Immature natural killer cell (primary cell): ENCODE measurements around the gene LRMDA. TPM values are rescaled to one million over a fixed set of nuclear protein-coding genes. Genes with fewer than 3 reads are reported as not detected.
A peak's percentile ranks its signal among the peaks of the same experiment; 100 is the strongest.

ENCODE experiments used
- DNase-seq, 3 donors: peaks; one replicate each; pipeline ENCODE4 v3.0.0; 2022; ENCODE audit warnings: mixed read lengths in 1 of 3
- H3K27ac Mint-ChIP-seq, 6 donors: one replicate each; pipeline ENCODE4 v1.8.0; 2020; ENCODE audit warnings: mixed read lengths in 6 of 6, mild to moderate bottlenecking in 5 of 6, inconsistent platforms in 4 of 6, moderate library complexity in 3 of 6
- H3K27me3 Mint-ChIP-seq, 3 donors: one replicate each; pipeline ENCODE4 v1.8.0; 2020 to 2021; ENCODE audit warnings: low read depth in 3 of 3, mild to moderate bottlenecking in 3 of 3, mixed read lengths in 3 of 3, moderate library complexity in 3 of 3, inconsistent platforms in 1 of 3
- H3K36me3 Mint-ChIP-seq, 3 donors: one replicate each; pipeline ENCODE4 v1.8.0; 2020; ENCODE audit warnings: mixed read lengths in 3 of 3, inconsistent platforms in 2 of 3, mild to moderate bottlenecking in 2 of 3
- H3K4me1 Mint-ChIP-seq, 2 donors: one replicate each; pipeline ENCODE4 v1.8.0; 2020; ENCODE audit warnings: inconsistent platforms in 2 of 2, mild to moderate bottlenecking in 2 of 2, mixed read lengths in 2 of 2, moderate library complexity in 1 of 2
- H3K4me3 Mint-ChIP-seq, 5 donors: one replicate each; pipeline ENCODE4 v1.8.0; 2020; ENCODE audit warnings: mild to moderate bottlenecking in 5 of 5, mixed read lengths in 5 of 5, inconsistent platforms in 3 of 5, moderate library complexity in 3 of 5
- H3K9me3 Mint-ChIP-seq, 6 donors: one replicate each; pipeline ENCODE4 v1.8.0; 2020; ENCODE audit warnings: mild to moderate bottlenecking in 6 of 6, mixed read lengths in 6 of 6, inconsistent platforms in 4 of 6, moderate library complexity in 3 of 6
- polyA plus RNA-seq, 3 donors: library from polyadenylated mRNA; unstranded; fragments of 300-500 nt; fragmentation: Illumina TruSeq; gene quantifications; one replicate each; pipeline ENCODE4 v1.2.3, GENCODE V29; 2021

LRMDA gene
- polyA plus RNA-seq, 3 donors from 2014 or later, result 1.7 to 14.2 (median 2.3) TPM

- Mint-ChIP-seq H3K4me3 (no peak overlapping the region), H3K36me3 (no peaks in the 10 kb centered on the region), H3K27ac (no peak overlapping the region), H3K9me3 (no peaks in the 10 kb centered on the region), H3K27me3 (peaks cover 2 to 7% (median 3%) of the 10 kb centered on the region in 3 donors), H3K4me1 (no peaks in the 10 kb centered on the region)
- DNase-seq, result no peak
These were observed 8.5 kb upstream of the LRMDA start for GRCh38 chr10:75422913-75423312.

DNA sequence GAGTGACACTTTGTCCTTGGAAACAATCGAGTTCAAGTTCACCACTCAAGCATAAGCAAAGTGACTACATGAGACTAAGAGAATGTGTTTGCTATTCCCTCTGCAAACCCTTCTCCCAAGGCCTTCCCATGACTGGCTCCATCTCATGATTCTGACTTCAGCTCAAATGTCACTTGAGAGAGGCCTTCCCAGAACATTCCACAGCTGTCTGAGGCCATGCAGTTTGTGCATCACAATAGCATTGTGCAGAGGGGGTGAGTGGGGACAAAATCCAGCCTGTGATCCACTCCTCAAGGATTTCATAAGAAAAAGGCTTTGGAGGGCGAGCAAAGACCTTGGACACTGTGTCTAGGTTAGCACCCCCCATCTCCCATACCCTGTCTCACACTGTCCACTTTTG, 6.9 kb upstream of the LRMDA start:
- Mint-ChIP-seq H3K4me1 (no peaks in the 10 kb centered on the region), H3K9me3 (no peaks in the 10 kb centered on the region), H3K36me3 (no peaks in the 10 kb centered on the region), H3K27me3 (peaks cover 0 to 5% (median 2%) of the 10 kb centered on the region in 3 donors), H3K4me3 (no peak overlapping the region), H3K27ac (no peak overlapping the region)
- DNase-seq, result no peak

DNA sequence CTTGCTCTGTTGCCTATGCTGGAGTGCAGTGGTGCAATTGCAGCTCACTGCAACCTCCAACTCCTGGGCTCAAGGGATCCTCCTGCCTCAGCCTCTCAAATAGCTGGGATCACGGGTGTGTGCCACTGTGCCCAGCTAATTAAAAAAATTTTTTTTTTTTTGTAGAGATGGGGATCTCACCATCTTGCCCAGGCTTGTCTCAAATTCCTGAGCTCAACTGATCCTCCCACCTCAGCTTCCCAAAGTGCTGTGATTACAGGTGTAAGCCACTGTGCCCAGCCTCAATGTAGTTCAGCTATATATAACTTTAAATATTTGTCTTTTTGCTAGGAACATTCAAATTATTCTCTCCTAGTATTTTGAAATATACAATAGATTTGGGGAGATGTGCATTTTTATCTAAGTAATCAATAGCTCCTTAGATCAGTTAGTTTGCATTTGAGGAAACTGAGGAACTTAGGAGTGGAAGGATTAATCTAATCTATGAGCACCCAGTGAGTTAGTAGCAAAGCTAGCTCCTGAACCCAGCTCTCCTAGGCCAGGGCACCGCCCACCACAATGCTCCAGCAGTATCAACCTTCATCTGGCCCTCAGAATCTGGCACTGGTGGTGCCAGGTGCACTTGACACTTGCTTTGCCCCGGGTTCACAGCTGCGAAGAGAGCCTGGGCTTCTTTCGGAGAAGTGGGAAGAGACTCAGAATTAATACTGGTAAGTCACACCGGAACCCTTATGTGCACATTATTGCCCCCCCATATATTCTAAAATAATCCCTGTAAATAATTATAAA, 5.9 kb upstream of the LRMDA start:
- Mint-ChIP-seq H3K27ac (no peak overlapping the region), H3K4me1 (peaks cover 0 to under 1% of the 10 kb centered on the region in 2 donors), H3K27me3 (peaks cover 4 to 6% (median 6%) of the 10 kb centered on the region in 3 donors), H3K4me3 (no peak overlapping the region), H3K9me3 (no peaks in the 10 kb centered on the region), H3K36me3 (no peaks in the 10 kb centered on the region)
- no peak for DNase-seq

GRCh38 chr10:75426880-75427279, 4.5 kb upstream of the LRMDA start:
- no peak for DNase-seq
- Mint-ChIP-seq H3K9me3 (no peaks in the 10 kb centered on the region), H3K27ac (no peak overlapping the region), H3K36me3 (no peaks in the 10 kb centered on the region), H3K4me1 (peaks cover 3 to 5% of the 10 kb centered on the region in 2 donors), H3K27me3 (peaks cover 4 to 8% (median 6%) of the 10 kb centered on the region in 3 donors), H3K4me3 (no peak overlapping the region)

DNA sequence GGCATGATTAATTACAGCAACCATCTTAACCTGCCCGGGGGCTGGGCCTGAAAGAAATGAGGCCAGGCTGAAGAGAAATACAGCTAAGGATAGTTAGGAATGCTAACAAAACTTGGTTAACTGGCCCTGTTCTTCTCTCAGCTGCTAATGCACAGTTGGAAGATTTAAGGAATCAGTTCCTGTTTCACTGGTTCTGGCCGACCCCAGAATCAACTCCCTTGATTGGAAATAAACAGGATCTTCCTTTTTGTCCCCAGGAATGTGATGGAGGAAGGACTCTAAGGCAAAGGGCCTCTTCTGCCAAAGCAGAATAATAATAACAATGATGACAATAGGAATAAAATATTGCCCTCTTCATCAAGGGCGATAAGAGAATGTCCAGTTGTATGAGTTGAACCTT, 3.5 kb upstream of the LRMDA start:
- H3K4me1 Mint-ChIP-seq, result peaks cover 11% of the 10 kb centered on the region in 2 donors

DNA sequence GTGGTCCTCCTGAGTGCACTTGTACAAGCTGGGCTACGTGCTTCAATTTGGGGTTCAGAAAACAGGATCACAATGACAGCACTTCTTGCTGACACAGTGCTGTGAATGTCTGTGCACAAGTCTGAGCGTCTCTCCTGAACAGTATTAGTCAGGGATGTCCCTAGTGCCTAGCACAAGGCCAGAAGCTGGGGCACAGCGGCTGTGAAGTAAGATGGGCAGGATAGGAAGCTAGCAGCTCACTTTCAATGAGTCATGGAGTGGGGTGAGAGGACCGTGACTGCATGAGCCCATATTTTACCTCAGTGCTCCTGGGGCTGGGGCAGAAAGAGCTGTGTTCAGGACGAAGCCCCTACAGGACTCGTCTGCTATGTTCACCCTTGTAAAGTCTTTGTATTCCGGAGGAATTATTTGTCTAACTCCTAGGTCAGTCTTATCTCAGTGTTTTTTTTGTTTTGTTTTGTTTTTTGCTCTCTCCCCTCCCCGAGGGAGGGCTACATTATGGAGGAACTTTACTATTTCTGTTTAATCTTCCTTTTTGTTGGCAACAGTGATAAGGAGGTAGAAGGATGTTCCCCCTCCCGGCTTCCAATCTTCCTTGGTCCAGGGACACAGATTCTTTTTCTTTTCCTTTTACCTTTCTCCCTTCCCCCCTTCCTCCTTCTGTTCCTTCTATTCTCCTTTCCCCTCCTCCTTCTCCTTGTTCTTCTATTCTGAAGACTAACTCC, 2.8 kb upstream of the LRMDA start:
- Mint-ChIP-seq H3K27ac (no peak overlapping the region), H3K9me3 (no peaks in the 10 kb centered on the region), H3K27me3 (peaks cover 4 to 11% (median 6%) of the 10 kb centered on the region in 3 donors), H3K36me3 (no peaks in the 10 kb centered on the region), H3K4me3 (no peak overlapping the region), H3K4me1 (peaks cover 11% of the 10 kb centered on the region in 2 donors)
- no peak for DNase-seq

More for the DNA sequence above, 3.5 kb upstream of the LRMDA start:
- Mint-ChIP-seq H3K4me3 (no peak overlapping the region), H3K9me3 (no peaks in the 10 kb centered on the region), H3K27ac (no peak overlapping the region), H3K36me3 (no peaks in the 10 kb centered on the region), H3K27me3 (peaks cover 4 to 9% (median 9%) of the 10 kb centered on the region in 3 donors)
- DNase-seq, result no peak

- Mint-ChIP-seq H3K9me3 (no peaks in the 10 kb centered on the region), H3K4me3 (peak overlapping the region in 2 of 5 donors; percentile 7 to 49), H3K27ac (no peak overlapping the region), H3K27me3 (peaks cover 4 to 11% (median 7%) of the 10 kb centered on the region in 3 donors), H3K4me1 (peaks cover 11% of the 10 kb centered on the region in 2 donors), H3K36me3 (no peaks in the 10 kb centered on the region)
- no peak for DNase-seq
These were observed 2.1 kb upstream of the LRMDA start for GRCh38 chr10:75429159-75429827.

DNA sequence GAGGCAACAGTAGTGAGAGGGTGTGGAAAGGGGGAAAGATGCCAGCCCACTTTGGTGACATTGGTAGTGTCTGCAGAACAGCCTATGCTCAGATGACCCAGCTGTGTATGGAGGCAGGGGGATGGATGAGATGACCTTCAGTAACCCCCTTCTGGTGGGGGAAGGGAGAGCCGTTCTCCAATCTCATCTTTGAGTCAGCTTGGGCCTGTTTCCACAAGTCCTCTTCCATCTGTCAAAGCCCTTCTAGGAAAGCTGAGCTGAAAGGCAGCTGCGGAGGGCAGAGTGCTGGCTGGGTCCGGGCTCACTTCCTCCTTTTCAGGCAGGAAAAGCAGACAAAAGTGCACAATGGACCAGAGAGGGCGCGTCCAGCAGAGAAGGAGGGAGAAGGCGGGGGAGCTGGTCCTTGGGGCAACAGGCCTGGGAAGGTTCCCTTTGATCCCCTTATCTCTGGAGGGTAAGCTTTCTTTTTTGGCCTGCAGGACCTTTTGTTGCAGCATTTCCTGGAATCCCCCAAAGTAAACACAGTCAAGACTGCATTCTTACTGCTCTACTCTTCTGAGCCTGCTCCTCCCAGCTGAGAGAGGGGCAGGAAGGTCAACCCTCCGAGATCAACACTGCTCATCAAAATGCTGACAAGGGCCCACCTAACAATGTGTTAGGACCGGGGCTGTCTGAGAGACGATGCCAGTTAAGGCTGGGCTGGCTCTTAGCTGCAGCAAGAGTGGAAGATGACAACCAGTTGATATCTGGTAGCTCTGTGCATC, 1.2 kb upstream of the LRMDA start:
- Mint-ChIP-seq H3K27ac (peak overlapping the region in 1 of 6 donors; percentile 32), H3K4me3 (peak overlapping the region; percentile 56 to 67 (median 63)), H3K4me1 (peaks cover 11% of the 10 kb centered on the region in 2 donors), H3K27me3 (peaks cover 4 to 14% (median 7%) of the 10 kb centered on the region in 3 donors), H3K9me3 (no peaks in the 10 kb centered on the region), H3K36me3 (no peaks in the 10 kb centered on the region)
- DNase-seq, result no peak

DNA sequence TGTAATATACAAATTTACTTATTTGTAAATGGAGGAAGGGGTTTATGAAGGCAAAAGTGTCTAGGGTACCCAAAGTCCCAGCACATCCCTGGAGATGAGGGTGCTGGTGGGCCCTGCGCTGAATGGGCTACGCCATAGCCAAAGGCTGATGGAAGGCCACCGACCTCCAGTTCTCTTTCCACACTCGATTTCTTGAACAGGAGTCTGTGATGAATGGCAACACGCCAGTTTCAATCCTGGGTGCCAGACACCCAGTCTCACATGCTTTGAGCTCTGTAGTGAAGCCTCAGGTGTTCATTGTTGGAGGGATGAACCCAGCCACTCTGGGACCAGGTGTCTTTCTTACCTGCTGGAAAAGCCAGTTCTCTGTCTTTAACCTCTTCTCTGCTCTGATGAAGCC, 752 bp downstream of the LRMDA start:
- peak overlapping the region; percentile 82 to 92 (median 87) for H3K4me3 Mint-ChIP-seq

DNA sequence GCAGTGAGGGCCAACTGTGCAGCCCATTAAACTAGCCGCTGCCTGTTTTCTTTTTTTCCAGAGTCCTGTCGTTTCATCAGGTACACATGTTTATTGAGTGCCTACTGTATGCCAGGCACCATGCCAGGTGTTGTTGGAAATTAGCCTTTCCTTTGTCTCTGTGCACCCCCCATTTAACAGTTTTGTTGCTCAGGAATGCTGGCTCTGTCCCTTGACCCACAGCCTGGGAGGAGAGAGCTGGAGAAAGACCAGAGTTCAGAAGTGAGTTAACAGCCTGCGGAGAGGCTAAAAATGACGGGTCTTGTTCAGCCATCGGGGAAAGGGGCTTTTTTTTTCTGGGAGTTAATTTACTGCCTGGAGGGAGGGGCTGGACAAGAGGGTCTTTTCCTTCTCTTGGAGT, 1.3 kb downstream of the LRMDA start:
- peaks cover 11% of the 10 kb centered on the region in 2 donors for H3K4me1 Mint-ChIP-seq
- no peak for DNase-seq
- H3K27me3 Mint-ChIP-seq, result peaks cover 6 to 14% (median 7%) of the 10 kb centered on the region in 3 donors
- H3K9me3 Mint-ChIP-seq, result no peaks in the 10 kb centered on the region
- H3K36me3 Mint-ChIP-seq, result no peaks in the 10 kb centered on the region
- peak overlapping the region in 4 of 5 donors; percentile 63 to 84 (median 72) for H3K4me3 Mint-ChIP-seq
- H3K27ac Mint-ChIP-seq, result no peak overlapping the region

More for the DNA sequence above, 752 bp downstream of the LRMDA start:
- no peak for DNase-seq
- H3K27ac Mint-ChIP-seq, result no peak overlapping the region
- H3K27me3 Mint-ChIP-seq, result peaks cover 6 to 14% (median 7%) of the 10 kb centered on the region in 3 donors
- peaks cover 11% of the 10 kb centered on the region in 2 donors for H3K4me1 Mint-ChIP-seq
- no peaks in the 10 kb centered on the region for H3K36me3 Mint-ChIP-seq
- no peaks in the 10 kb centered on the region for H3K9me3 Mint-ChIP-seq

GRCh38 chr10:75433216-75433615, 1.8 kb downstream of the LRMDA start:
- H3K27ac Mint-ChIP-seq, result peak overlapping the region in 1 of 6 donors; percentile 51
- no peaks in the 10 kb centered on the region for H3K36me3 Mint-ChIP-seq
- peaks cover 11% of the 10 kb centered on the region in 2 donors for H3K4me1 Mint-ChIP-seq
- no peak for DNase-seq
- peaks cover 6 to 14% (median 7%) of the 10 kb centered on the region in 3 donors for H3K27me3 Mint-ChIP-seq
- no peaks in the 10 kb centered on the region for H3K9me3 Mint-ChIP-seq
- H3K4me3 Mint-ChIP-seq, result peak overlapping the region in 1 of 5 donors; percentile 41

DNA sequence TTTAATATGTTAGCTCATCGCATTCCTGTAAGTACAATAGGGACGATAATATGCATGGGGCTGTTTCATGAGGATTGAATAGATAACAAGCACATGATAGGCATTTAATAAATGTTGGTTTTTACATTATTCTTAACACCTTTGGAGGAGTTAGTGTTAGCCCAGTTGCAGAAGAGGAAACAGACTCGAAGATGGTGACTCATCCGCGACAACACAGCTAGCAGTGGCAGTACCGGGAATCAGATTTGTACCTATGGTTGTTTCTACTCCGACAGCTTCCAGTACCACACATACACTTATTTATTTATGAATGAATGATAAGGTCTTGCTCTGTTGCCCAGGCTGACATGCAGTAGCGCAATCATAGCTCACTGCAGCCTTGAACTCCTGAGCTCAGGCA, 2.9 kb downstream of the LRMDA start:
- H3K36me3 Mint-ChIP-seq, result no peaks in the 10 kb centered on the region
- peaks cover 0 to 2% (median 0%) of the 10 kb centered on the region in 6 donors for H3K9me3 Mint-ChIP-seq
- peaks cover 6 to 14% (median 7%) of the 10 kb centered on the region in 3 donors for H3K27me3 Mint-ChIP-seq
- H3K27ac Mint-ChIP-seq, result no peak overlapping the region
- H3K4me1 Mint-ChIP-seq, result peaks cover 11% of the 10 kb centered on the region in 2 donors
- DNase-seq, result no peak
- H3K4me3 Mint-ChIP-seq, result no peak overlapping the region

- peaks cover 6 to 9% (median 6%) of the 10 kb centered on the region in 3 donors for H3K27me3 Mint-ChIP-seq
- H3K36me3 Mint-ChIP-seq, result peaks cover 0 to 4% (median 0%) of the 10 kb centered on the region in 3 donors
- peaks cover 0 to 5% (median 0%) of the 10 kb centered on the region in 6 donors for H3K9me3 Mint-ChIP-seq
- H3K4me3 Mint-ChIP-seq, result no peak overlapping the region
- no peak for DNase-seq
- peaks cover 11% of the 10 kb centered on the region in 2 donors for H3K4me1 Mint-ChIP-seq
- no peak overlapping the region for H3K27ac Mint-ChIP-seq
These were observed 3.9 kb downstream of the LRMDA start for GRCh38 chr10:75435291-75435690.
